ENCODE measurements around the gene MGLL. TPM values are rescaled to one million over a fixed set of nuclear protein-coding genes. Genes with fewer than 3 reads are reported as not detected.
A peak's percentile ranks its signal among the peaks of the same experiment; 100 is the strongest.

MGLL gene
- total RNA-seq, 1 donor from 2014 or later, result 9.4 TPM

DNA sequence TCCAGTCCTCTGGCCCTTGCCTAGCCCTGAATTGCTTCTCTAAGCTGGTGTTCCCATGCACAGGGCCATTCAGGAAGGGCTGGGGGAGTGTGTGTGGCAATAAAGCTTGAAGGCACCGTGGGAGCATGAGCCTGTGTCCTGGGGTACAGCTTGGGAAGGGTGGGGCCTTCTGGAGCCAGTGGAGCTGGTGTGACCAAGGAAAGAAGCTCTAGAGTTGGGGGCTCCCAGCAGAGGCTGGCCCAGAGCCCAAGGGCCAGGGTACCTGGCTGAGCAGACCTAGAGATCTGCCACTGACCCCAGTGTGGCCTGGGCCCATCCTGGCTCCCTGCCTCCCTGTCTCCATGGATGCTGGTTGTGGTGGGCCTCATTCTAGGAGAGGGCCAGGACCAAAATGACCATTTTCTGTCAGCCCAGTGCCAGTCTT is 141.5 kb downstream of the MGLL start:
- no peaks in the 10 kb centered on the region for H3K9me3 Mint-ChIP-seq
- no peak overlapping the region for H3K27ac Mint-ChIP-seq
- no peaks in the 10 kb centered on the region for H3K36me3 Mint-ChIP-seq
- peak; percentile 56 for DNase-seq (ENCODE audit: extremely low spot score, unreplicated experiment)
- H3K4me3 Mint-ChIP-seq, result no peak overlapping the region
- TF ChIP-seq, protein P1, sequence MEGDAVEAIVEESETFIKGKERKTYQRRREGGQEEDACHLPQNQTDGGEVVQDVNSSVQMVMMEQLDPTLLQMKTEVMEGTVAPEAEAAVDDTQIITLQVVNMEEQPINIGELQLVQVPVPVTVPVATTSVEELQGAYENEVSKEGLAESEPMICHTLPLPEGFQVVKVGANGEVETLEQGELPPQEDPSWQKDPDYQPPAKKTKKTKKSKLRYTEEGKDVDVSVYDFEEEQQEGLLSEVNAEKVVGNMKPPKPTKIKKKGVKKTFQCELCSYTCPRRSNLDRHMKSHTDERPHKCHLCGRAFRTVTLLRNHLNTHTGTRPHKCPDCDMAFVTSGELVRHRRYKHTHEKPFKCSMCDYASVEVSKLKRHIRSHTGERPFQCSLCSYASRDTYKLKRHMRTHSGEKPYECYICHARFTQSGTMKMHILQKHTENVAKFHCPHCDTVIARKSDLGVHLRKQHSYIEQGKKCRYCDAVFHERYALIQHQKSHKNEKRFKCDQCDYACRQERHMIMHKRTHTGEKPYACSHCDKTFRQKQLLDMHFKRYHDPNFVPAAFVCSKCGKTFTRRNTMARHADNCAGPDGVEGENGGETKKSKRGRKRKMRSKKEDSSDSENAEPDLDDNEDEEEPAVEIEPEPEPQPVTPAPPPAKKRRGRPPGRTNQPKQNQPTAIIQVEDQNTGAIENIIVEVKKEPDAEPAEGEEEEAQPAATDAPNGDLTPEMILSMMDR (conservative IDR thresholded peaks at IDR 0.05), result no peak
- H3K4me1 Mint-ChIP-seq (ENCODE audit: unreplicated experiment), result peaks cover 22% of the 10 kb centered on the region
- no peaks in the 10 kb centered on the region for H3K27me3 Mint-ChIP-seq

DNA sequence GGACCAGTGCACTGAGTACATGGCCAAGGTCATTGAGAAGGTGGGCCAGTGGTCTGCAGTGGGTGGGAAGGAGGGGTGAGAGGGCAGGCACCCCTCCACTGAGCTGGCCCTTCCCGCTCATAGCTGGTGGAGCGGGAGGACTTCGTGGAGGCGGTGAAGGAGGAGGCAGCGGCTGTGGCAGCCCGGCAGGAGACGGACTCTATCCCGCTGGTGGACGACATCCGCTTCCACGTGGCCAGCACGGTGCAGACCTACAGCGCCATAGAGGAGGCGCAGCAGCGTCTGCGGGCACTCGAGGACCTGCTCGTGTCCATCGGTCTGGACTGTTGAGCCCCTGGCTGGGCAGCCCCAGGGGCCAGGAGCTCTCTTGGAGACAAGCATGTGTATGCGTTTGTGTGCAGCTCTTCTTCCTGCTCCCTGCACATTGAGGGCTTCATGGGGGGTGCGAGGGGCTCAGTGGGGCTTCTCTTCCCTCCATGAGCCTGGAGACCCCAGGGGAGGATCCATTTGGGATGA is 142.1 kb downstream of the MGLL start:
- H3K36me3 Mint-ChIP-seq, result no peaks in the 10 kb centered on the region
- H3K27me3 Mint-ChIP-seq, result no peaks in the 10 kb centered on the region
- TF ChIP-seq, protein P1 (conservative IDR thresholded peaks at IDR 0.05), result no peak
- no peak overlapping the region for H3K27ac Mint-ChIP-seq
- no peak overlapping the region for H3K4me3 Mint-ChIP-seq
- H3K4me1 Mint-ChIP-seq (ENCODE audit: unreplicated experiment), result peaks cover 22% of the 10 kb centered on the region
- H3K9me3 Mint-ChIP-seq, result no peaks in the 10 kb centered on the region
- DNase-seq (ENCODE audit: extremely low spot score, unreplicated experiment), result no peak

DNA sequence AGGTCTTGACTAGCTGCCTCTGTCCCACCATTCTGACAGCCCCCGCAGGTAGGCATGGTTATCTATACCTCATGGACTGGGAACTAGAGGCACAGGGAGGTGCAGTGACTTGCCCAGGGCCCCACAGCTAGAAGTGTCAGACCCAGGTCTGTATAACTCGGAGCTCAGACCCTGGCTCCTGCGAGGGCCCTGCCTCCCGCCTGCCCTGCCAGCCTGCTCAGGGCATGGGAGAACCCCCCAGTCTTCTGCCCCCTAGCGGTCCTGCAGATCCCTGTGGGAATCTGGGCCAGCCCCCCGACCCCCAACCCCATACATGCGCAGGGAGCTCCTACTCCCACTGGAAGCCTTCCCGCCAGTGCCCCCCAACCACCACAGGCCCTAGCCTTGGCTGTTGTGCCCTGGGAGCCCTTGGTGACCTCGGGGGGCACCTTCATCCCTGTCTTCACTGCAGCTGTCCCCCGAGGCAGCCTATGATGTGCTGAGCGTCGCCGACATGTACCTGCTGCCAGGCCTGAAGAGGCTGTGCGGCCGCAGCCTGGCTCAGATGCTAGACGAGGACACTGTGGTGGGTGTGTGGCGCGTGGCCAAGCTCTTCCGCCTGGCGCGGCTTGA is 142.7 kb downstream of the MGLL start:
- Mint-ChIP-seq H3K9me3 (no peaks in the 10 kb centered on the region), H3K27me3 (no peaks in the 10 kb centered on the region), H3K27ac (no peak overlapping the region), H3K4me1 (ENCODE audit: unreplicated experiment) (peaks cover 22% of the 10 kb centered on the region), H3K36me3 (no peaks in the 10 kb centered on the region), H3K4me3 (no peak overlapping the region)
- TF ChIP-seq, protein P1 (conservative IDR thresholded peaks at IDR 0.05), result peak; percentile 27
- peak; percentile 67 for DNase-seq (ENCODE audit: extremely low spot score, unreplicated experiment)

DNA sequence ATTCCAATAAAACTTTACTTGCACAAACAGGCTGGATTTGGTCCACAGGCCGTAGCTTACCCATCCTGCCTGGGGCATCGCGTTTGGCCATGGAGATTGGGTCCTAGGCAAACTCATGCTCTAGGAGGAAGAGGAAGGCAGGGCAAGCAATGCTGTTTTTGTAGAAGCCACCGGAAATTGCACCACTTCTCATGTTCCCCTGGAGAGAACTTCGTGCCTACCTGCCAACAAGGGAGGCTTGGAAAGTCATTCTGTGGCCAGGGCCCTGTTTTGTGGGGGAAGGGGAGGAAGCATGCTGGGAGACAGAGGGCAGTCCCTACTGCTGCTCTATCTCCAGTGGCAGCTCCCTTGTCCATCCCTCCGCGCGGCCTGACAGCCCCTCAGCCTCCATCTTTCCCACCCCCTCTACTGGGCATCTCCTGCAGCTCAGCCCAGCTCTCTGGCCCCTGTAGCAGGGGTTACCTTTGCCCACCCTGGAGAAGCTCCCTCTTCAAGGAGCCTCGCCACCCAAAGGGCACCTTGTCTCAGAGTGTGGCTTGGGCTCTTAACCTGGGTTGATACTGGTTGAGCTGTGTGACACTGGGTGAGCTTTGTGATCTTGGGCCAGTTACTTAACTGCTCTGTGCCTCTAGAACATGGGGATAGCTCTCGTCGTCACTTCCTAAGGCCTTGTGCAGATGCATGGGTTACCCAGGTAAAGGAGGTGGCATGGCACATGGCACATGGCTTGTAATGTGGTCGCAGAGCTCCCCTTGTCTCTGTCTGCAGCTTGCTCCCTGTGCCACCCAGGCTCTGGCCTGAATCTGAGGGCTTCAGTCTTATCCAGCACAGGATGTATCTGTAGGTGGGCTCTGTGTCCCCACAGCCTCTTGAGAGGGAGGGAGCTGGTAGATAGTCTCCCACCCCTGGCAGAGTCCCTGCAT is 143.4 kb downstream of the MGLL start:
- TF ChIP-seq, protein P1 (conservative IDR thresholded peaks at IDR 0.05), result no peak
- H3K4me1 Mint-ChIP-seq (ENCODE audit: unreplicated experiment), result peaks cover 21% of the 10 kb centered on the region
- peaks cover 1% of the 10 kb centered on the region for H3K27me3 Mint-ChIP-seq
- H3K27ac Mint-ChIP-seq, result no peak overlapping the region
- no peak for DNase-seq (ENCODE audit: extremely low spot score, unreplicated experiment)
- no peak overlapping the region for H3K4me3 Mint-ChIP-seq
- H3K9me3 Mint-ChIP-seq, result no peaks in the 10 kb centered on the region
- H3K36me3 Mint-ChIP-seq, result no peaks in the 10 kb centered on the region

DNA sequence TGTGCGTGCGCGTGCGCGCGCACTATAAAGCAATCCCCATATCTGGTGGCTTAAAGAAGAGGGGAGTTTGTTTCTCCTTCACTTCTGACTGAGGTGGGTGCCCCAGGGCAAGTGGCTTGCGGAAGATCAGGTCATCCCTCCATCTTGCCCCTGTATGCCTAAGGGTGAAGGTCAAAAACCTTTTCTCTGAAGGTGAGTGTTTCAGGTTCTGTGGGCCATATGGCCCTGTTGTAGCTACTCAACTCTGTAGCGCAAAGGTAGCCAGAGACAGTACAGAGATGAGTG is 144.1 kb downstream of the MGLL start:
- Mint-ChIP-seq H3K4me3 (no peak overlapping the region), H3K27ac (no peak overlapping the region), H3K27me3 (peaks cover 5% of the 10 kb centered on the region), H3K4me1 (ENCODE audit: unreplicated experiment) (peaks cover 17% of the 10 kb centered on the region), H3K9me3 (no peaks in the 10 kb centered on the region), H3K36me3 (no peaks in the 10 kb centered on the region)
- TF ChIP-seq, protein P1 (conservative IDR thresholded peaks at IDR 0.05), result no peak
- no peak for DNase-seq (ENCODE audit: extremely low spot score, unreplicated experiment)
